Ecto neural progenitor cell (in vitro differentiated cells): Measurements from ENCODE around the gene MAP6.
"Not testable (repeated sequence)": the region's sequence is repeated elsewhere in the genome, so short reads cannot be mapped to it uniquely, and the experiment has no call there.

ENCODE experiments used
- DNase-seq: peaks from one replicate; pipeline ENCODE4 v3.0.0-alpha.2; 2018; ENCODE audit warnings: low spot score

The MAP6 gene

GRCh38 chr11:75591966-75592365, 76.9 kb downstream of the MAP6 start:
- DNase-seq = no peak

- DNase-seq = no peak
Measured at GRCh38 chr11:75591371-75591770, 77.5 kb downstream of the MAP6 start.

- no peak for DNase-seq
Measured at GRCh38 chr11:75589933-75590332, 78.9 kb downstream of the MAP6 start.

GRCh38 chr11:75589051-75589450, 79.8 kb downstream of the MAP6 start:
- DNase-seq = no peak

GRCh38 chr11:75588051-75588481, 80.8 kb downstream of the MAP6 start:
- no peak for DNase-seq

GRCh38 chr11:75586395-75586794, 82.4 kb downstream of the MAP6 start:
- no peak for DNase-seq

GRCh38 chr11:75585293-75585670, 83.6 kb downstream of the MAP6 start:
- no peak for DNase-seq

GRCh38 chr11:75584659-75585292, 84.1 kb downstream of the MAP6 start:
- not testable (repeated sequence) for DNase-seq

- DNase-seq = peak; percentile 83
Measured at GRCh38 chr11:75583718-75584658, 84.8 kb downstream of the MAP6 start.

GRCh38 chr11:75582895-75583717, 85.7 kb downstream of the MAP6 start:
- DNase-seq = peak; percentile 89

- DNase-seq = no peak
Measured at GRCh38 chr11:75582506-75582894, 86.3 kb downstream of the MAP6 start.

- no peak for DNase-seq
Measured at GRCh38 chr11:75579841-75580240, 89.0 kb downstream of the MAP6 start.

- DNase-seq = no peak
Measured at GRCh38 chr11:75578977-75579376, 89.9 kb downstream of the MAP6 start.

GRCh38 chr11:75577207-75577606, 91.6 kb downstream of the MAP6 start:
- DNase-seq = no peak

GRCh38 chr11:75576499-75576918, 92.3 kb downstream of the MAP6 start:
- DNase-seq = no peak

- DNase-seq = no peak
Measured at GRCh38 chr11:75576017-75576416, 92.8 kb downstream of the MAP6 start.

GRCh38 chr11:75574698-75575602, 93.9 kb downstream of the MAP6 start:
- no peak for DNase-seq

GRCh38 chr11:75572744-75573143, 96.1 kb downstream of the MAP6 start:
- no peak for DNase-seq

GRCh38 chr11:75571625-75572024, 97.2 kb downstream of the MAP6 start:
- no peak for DNase-seq

GRCh38 chr11:75570559-75571139, 98.2 kb downstream of the MAP6 start:
- DNase-seq = no peak

- DNase-seq = no peak
Measured at GRCh38 chr11:75568616-75569219, 100.1 kb downstream of the MAP6 start.
